NCI-H748 treated with DMSO at 0.1 percent for 48 hours (cell line): ENCODE data around the gene FRAS1.

Experiments
- DNase-seq: peaks from one replicate; lab custom pipeline; 2025; lab: John Stamatoyannopoulos, UW

Gene FRAS1

DNA sequence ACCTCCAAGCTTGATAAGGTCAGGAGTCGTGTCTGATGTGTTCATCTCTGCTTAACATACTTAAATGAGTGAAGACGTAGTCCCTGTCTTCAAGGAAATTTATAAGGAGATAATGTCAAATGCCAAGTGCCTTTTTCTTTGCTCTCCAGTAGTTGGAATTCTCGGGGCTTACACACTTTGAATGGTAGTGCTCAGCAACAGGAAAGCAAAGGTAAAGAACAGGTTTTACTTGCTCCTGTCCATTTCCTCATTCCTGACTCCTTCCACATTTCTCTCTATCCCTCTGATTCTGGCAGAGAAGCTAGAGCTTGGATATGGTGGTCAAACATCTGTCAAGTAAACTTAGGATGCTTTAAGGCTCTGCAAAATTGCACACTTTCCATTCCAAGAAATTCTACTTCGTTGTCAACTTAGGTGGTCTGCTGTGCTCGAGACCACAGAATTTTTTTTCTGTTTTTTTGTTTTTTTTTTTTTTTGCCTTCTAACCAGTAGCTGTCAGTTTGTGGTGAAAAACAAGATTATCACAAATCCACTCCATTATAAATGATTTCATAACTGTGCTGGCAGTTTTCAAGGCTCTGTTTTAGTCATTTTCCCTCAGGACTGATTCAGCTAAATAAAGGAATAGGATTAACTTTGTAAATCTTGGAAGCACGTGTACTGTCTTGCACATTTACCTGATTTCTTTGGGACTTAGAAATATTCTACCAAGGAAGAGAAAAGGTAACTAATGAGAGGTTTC is 313.7 kb downstream of the FRAS1 start:
- no peak for DNase-seq

DNA sequence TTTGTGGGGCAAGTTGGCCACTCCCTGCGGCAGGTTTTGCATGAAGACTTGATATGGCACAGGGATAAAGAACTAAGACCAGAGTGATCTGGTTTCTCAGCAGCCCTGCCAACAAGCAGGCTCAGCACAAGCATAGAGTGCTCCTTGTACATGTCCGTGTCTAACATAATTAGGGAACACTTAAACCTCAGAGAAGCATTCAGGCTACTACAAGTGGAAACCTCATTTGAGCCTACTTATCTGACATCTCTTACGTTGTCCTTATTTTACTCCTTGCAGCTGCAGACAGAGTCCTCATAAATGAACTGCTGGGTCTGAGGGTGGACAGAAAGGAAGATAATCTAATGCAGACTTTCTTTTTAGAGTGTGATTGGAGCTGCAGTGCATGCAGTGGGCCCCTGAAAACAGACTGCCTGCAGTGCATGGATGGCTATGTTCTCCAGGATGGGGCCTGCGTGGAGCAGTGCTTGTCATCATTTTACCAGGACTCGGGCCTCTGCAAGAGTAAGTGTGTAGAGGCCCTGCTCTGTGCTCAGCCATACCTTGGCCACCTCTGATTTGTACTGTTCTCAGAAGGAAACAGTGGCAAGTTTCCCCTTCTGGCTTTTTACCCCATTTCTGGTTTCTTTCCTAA is 315.3 kb downstream of the FRAS1 start:
- no peak for DNase-seq

DNA sequence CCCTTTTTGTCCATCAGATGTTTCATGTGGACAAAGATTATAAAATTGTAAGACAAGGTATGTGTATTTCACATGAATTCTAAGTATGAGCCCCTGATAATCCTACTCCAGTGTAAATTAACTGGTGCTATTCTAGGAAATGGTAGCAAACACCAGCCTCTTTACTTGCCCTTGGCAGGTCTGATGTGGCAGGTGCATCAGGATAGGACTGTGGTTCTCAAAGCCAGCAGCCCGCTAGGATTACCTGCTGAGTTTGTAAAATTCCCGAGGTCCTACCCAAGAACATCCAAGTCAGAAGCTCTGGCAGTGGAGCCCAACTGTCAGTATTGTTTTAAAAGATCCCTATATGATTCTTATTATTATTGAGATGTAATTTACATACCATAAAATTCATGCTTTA is 320.4 kb downstream of the FRAS1 start:
- no peak for DNase-seq

DNA sequence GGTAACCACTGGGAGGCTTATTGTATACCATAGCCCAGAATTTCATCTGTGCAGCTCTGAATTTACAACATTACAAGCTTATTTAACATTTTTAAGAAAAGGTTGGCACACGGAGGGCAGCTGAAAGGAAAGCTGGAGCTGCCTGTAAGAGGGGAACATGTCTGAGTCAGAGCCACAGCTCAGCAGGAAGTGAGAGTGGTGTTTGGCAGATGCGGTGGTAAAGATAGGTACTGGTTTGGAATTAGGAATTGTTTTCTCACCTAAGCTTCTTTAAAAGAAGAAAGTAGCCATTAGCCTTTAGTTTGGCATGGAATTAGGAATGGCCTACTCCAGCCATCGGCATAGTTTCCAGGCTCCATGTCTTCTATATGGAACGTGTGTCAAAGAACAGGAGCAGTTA is 321.9 kb downstream of the FRAS1 start:
- DNase-seq, result no peak

DNA sequence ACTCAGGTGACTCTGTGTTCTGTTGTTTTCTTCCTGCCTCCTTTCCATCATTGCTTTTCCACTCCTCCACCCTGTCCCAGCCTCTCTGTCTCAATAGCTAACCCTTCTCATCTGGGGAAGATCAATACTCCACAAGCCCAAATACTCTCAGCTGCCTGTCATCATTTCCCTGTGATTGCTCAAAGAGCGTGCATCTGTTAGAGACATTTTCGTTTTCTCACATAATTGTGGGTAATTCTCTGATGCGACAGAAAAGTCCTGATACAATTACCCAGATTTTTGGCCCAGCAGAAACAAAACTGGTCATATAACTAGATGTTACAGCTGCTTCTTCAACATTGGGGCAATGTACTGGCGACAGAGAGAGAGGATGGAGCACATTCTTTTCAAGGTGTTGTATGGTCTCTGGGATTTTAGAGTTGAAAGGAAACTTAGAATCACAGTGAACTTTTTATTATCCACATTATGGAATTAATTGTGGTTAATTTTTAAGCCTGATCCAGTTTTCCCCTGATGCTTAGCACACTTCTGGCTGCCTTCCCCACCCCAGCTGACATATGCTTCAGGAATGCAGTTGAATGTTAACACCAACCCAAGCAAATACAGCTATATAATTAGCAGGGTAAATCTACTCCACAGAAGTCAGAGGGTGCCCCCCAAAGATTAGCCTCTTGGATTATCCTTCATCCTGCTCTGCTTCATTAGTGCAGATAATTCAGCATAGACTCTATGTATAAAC is 323.0 kb downstream of the FRAS1 start:
- no peak for DNase-seq

DNA sequence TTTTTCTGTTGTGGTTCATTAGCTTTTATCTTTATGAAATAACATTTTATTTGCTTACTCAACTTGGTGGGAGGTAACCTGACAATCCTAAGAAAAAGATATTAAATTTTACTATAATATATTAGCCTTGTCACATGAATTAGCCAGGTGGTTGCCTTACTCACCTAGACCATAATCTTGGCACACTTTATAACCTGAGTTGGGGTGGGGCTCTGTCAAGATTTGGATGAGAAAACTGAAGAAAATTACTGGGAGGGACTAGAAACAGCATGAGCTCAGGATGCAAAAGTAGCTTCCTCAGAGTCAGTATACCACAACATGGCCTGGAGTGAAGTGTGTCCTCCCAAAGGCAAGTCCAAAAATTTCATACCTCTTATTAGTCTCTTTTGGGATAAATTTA is 329.6 kb downstream of the FRAS1 start:
- DNase-seq, result no peak

DNA sequence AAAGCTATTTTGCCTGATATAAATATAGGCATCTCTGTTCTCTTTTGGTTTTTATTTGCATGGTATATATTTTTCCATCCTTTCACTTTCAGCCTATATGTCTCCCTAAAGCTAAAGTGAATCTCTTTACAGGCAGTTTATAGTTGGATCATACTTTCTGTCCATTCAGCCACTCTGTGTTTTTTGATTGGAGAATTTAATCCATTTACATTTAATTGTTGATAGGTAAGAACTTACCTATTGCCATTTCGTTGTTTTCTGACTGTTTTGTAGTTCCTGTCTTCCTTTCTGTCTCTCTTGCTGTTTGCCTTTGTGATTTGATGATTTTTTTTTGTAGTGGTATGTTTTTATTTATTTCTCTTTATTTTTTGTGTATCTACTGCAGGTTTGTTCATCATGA is 338.5 kb downstream of the FRAS1 start:
- DNase-seq, result no peak

DNA sequence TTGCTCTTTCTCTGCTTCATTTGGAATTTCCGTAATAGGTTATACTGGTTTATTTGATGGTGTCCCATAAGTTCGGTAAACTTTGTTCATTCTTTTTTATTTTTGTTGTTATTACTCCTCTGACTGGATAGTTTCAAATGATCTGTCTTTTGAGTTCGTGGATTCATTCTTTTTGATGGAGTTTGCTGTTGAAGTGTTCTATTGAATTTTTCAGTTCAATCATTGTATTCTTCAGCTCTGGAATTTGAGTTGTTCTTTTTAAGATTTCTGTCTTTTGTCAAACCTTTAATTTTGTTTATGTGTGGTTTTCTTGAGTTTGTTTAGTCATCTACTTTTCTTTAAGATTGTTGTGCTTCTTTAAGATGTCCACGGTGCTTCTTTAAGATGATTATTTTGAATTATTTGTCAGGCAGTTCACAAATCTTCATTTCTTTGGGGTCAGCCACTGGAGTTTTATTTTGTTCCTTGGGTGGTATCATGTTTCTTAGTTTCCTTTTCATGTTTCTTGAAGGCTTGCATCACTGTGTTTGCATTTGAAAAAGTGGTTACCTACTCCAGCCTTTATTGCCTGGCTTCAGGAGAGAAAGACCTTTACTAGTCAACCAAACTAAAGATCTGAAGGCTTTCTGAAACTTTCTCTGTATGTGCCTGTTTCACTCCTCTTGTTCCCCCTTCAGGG is 339.6 kb downstream of the FRAS1 start:
- DNase-seq, result no peak

DNA sequence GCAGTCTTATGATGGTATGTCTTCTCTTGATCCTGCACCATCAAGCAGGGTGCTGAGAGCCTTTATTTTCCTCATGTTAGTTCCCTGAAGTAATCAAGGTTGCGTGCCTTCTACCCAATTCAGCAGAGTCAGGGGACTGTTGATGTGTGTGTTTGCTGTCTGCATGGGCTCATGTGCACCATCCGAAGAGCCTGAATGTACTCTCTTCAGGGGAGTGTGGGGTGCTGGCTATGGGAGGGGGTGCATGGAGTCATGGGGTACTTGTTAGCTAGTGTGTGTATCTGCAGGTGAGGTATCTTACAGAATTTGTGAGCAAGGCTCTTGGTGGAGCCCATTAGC is 340.1 kb downstream of the FRAS1 start:
- no peak for DNase-seq

DNA sequence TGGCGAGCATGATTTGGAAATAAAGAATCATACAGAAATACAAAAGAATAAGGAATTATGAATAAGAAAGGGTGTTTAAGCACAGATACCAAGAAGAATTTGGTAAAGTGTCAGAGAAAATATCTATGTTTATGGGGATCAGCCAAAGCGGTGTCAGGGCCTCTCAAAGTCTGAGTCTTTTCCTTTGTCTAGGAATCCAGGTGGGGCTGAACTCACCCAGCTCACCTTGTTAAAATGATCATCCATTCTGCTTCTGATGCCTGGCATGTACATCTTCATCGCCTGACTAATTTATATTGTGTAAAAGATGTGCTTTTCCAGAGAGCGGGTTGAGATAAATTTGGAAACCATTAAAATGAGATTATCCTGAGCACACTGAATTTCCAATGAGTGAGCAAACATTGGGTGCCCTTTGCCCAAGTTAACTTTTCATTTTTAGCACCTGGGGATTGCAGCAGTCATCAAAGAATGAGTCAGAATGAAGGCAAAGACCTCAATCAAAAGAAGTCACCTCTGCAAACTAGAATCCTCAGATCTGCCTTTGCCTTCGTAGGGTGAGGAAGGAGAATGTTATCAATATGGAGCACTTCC is 352.6 kb downstream of the FRAS1 start:
- no peak for DNase-seq

DNA sequence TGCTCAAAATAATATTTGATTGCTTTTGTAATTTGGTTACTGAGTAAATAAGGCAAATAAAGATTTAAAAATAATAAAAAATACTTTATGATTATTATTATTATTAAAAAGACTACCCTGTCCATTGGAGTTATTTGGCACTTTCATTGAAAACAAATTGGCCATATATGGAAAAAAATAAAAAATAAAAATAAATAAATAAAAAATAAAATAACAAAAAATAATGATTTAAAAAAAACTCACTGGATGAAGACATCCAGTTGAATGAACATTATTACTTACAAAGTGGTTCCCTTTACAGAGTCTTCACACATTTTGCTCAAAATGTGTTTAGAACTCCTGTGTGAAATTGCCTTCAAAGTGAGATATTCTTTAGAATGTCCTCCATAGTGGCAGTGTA is 353.1 kb downstream of the FRAS1 start:
- no peak for DNase-seq

DNA sequence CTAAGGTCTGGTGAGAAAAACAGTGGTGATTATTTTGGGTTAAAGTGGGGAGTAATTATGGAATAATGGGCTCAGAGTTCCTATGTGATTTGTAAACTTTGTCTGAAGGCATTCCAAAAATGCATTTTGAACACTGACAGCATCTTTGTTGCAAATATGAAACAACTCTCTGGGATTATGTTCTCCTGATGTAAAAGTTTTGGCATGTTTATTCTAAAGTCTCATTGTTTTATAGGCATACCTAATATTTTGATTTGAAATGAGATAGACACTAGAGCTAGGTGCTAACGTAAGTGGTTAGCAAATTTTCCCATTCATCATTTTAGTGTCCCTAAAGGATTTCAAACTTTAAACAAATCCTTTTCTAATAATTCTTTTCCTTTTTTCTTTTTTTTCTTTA is 353.6 kb downstream of the FRAS1 start:
- no peak for DNase-seq

DNA sequence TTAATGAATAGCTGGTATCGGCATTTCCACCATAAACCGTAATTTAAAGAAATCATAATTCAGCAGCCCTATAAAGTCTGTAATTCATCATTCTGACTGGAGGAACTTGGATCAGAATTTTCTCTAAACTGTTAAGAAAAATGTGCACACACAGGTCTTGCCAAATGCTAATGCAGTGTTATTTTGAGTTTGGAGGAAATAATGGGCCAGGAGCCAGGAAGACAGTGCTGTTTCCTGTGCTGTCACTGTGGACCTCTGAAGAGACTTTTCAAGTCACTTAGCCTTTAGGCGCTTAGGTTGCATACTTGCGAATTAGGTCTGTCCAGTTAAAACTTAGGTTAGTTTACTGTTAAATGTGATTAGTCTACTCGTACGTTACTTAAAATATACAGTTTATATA is 357.0 kb downstream of the FRAS1 start:
- no peak for DNase-seq

DNA sequence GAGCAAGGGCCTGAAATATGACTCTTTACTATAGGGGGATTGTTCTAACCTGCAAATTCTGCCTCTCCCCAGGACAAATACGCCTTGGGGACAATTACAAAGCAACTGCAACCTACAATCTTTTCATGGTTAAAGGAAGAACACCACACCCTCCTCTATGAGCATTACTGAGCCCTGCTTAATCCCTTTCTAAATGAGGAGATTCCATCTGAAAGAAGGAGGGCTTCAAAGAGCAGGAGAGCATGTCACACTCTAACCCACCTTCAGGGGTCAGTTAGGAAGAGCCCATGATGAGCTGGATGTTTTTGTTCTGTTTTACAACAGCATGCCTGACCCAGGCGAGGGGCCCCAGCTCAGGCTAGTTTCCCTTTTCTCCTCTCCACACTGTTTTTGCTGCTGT is 360.5 kb downstream of the FRAS1 start:
- DNase-seq, result no peak

DNA sequence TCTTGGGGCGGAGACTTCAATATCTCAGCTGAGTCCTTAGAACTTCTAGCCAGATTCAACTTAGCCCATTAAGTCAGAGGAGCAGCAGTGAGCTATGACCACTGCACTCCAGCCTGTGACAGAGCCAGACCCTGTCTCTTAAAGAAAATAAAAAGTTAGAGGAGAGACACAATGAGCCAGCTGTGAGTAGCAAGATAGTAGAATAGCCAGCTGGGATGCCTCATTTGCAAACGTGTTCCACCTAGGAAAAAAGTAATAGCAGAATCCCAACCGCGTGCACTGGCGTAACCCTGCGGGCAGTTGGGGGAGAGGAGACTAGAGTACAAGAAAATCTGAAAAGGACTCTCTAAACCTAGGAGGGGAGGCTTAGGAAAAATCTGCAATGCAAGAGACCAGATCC is 361.3 kb downstream of the FRAS1 start:
- no peak for DNase-seq

DNA sequence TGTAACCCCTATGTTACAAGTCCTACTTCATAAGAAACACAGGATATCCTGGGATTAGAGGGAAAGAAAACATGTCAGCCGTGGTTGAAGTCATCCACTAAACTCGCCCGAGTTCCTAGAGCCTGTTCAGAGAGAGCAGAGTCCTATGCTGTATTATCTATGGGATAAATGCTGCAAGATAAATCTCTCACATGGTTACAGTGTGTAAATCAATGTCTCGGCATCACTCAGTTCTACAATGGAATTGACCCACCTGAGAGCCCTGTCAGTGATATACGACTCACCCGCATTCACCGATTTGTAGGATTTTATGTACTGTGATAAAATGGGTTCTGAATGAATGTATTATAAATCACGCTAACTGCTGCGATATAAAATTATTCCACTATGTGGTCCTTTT is 366.7 kb downstream of the FRAS1 start:
- DNase-seq, result no peak

DNA sequence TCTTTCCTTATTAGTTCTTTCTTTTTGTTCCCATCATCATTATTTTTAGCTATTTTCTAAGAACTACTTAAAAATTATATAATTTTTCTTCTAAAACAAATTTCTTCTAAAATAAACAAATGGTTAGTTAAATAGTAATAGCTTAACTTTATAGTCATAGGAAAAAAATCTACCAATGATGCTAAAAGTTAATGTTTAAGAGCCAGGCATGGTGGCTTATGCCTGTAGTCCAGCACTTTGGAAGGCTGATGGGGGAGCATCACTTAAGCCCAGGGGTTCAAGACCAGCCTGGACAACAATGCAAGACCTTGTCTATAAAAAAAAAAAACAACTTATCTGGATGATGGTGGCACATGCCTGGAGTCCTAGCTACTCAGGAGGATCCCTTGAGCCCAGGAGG is 367.3 kb downstream of the FRAS1 start:
- no peak for DNase-seq

DNA sequence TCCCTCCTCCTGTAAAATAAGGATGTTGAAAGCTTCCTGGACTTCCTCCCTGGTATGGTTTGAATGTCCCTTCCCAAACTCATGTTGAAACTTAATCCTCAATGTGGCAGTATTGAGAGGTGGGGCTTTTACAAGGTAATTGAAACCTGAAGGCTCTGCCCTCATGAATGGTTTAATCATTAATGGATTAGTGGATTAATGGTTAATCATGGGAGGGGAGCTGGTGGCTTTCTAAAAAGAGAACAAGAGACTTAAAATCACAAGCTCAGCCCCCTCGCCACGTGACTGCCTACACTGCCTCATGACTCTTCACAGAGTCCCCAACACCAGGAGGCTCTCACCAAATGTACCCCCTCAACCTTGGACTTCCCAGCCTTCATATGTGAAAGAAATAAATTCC is 369.8 kb downstream of the FRAS1 start:
- no peak for DNase-seq

DNA sequence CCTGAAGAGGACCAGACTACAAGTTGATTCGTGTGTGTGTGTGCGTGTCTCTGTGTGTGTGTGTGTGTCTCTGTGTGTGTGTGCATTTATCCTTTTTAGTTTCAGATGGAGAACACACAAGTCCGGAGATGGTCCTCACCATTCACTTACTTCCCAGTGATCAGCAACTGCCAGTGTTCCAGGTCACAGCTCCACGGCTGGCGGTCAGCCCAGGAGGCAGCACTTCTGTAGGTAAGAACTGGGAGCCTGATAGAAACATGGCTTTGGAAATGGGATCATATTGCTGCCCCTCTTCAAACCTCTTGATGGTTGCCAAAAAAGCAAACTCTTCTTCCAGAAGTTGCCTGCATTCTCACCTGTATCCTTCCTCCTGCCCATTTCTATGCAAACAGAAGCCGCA is 371.9 kb downstream of the FRAS1 start:
- DNase-seq, result no peak

DNA sequence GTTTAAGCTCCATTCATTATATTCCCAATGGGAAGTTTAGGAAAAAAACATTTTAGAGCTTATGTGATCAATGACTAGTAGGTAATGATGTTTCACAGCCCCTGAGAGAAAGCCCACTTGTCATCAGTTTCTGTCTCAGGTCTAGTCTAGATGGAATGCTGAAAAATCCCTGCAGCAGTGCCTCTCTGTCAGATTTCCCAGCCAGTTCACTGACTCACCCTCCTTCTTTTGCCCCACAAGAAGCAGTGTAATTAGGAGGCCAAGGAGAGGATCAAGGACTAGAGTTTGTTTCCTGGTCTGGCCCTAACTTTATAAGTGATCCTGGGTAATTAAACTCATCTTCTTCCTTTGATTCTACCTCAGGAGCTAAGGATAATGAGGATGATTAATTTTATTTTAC is 375.8 kb downstream of the FRAS1 start:
- no peak for DNase-seq

DNA sequence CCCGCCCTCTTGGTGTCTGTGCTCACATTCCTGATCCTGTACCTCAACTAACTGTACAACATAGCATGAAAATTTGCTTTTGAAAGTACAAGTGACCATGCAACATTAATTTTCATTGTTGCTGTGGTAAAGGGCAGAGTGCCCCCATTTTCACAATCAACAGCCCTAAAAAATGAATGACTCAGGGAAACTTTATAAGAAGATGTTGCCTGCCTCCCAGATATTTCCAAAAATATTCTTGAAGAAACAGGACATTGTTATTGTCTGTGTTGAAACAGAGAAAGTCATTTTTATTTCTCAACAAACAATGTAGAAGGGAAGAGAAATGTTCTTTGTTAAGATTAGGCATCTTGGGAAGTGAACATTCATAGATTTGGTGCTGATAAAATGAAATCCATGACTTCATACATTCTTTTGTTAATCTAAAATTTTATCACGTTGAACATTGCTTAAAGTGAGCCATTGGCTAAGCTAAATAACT is 380.5 kb downstream of the FRAS1 start:
- DNase-seq, result no peak

DNA sequence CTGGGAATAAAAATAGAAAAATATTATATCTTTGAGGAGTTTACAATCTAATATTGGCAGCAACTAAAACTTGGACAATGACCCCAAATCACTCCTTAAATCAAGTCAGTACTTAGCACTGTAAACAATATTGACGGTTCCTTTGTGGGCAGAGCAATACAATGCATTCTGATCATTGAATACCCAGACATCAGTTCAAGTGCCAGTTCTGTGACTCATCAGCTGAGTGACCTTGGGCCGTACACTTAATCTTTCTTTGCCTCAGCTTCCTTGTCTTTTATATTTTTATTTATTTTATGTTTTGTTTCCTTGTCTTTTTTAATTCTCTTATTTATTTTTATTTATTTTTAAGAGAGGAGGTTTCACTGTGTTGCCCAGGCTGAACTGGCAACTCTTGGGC is 382.2 kb downstream of the FRAS1 start:
- no peak for DNase-seq
